HUES6 (cell line): ENCODE results near the gene OR6J1.
"Not testable (repeated sequence)": the region's sequence is repeated elsewhere in the genome, so short reads cannot be mapped to it uniquely, and the experiment has no call there.

Experiments
- H3K27ac ChIP-seq: 2 replicates; pipeline ENCODE4 v1.7.0; 2013; ENCODE audit warnings: low read depth, mild to moderate bottlenecking, low read length, inconsistent platforms
- H3K27me3 ChIP-seq: 2 replicates; pipeline ENCODE4 v1.6.1; 2013; ENCODE audit warnings: low read length; ENCODE audit not compliant: control insufficient read depth, insufficient read depth
- H3K36me3 ChIP-seq: 2 replicates; pipeline ENCODE4 v1.6.1; 2013; ENCODE audit warnings: low read length; ENCODE audit not compliant: control insufficient read depth, insufficient read depth
- H3K4me1 ChIP-seq: 2 replicates; pipeline ENCODE4 v1.6.1; 2013; ENCODE audit warnings: low read length; ENCODE audit not compliant: control insufficient read depth, insufficient read depth
- H3K4me3 ChIP-seq: 2 replicates; pipeline ENCODE4 v1.5.1; 2013; ENCODE audit warnings: low read depth, low read length
- H3K9ac ChIP-seq: one replicate; pipeline ENCODE4 v1.6.1; 2013; ENCODE audit warnings: mild to moderate bottlenecking, low read length
- H3K9me3 ChIP-seq: 2 replicates; pipeline ENCODE4 v1.6.1; 2013; ENCODE audit warnings: low read depth, low read length; ENCODE audit not compliant: control insufficient read depth, insufficient read depth

Gene OR6J1

GRCh38 chr14:22593601-22594000, 50.6 kb downstream of the OR6J1 start:
- no peak overlapping the region for H3K27ac ChIP-seq
- H3K27me3 ChIP-seq = no peaks in the 10 kb centered on the region
- H3K9me3 ChIP-seq = no peaks in the 10 kb centered on the region
- H3K9ac ChIP-seq = no peak overlapping the region
- H3K36me3 ChIP-seq = no peaks in the 10 kb centered on the region
- H3K4me1 ChIP-seq = peaks cover 20% of the 10 kb centered on the region
- H3K4me3 ChIP-seq = no peak overlapping the region

GRCh38 chr14:22593189-22593588, 51.0 kb downstream of the OR6J1 start:
- no peak overlapping the region for H3K9ac ChIP-seq
- H3K36me3 ChIP-seq = no peaks in the 10 kb centered on the region
- H3K4me1 ChIP-seq = peaks cover 21% of the 10 kb centered on the region
- H3K9me3 ChIP-seq = no peaks in the 10 kb centered on the region
- H3K27ac ChIP-seq = no peak overlapping the region
- no peaks in the 10 kb centered on the region for H3K27me3 ChIP-seq
- H3K4me3 ChIP-seq = no peak overlapping the region

GRCh38 chr14:22589096-22589839, 54.9 kb downstream of the OR6J1 start, which contains the start of gene DAD1:
DAD1 (minus strand) TSS chr14:22589224; CDS start chr14:22589157, 67 bp downstream.
- no peaks in the 10 kb centered on the region for H3K9me3 ChIP-seq
- peaks cover 5% of the 10 kb centered on the region for H3K36me3 ChIP-seq
- peaks cover 17% of the 10 kb centered on the region for H3K4me1 ChIP-seq
- H3K27me3 ChIP-seq = no peaks in the 10 kb centered on the region
- H3K4me3 ChIP-seq = peak within 1 kb of the TSS; percentile 89
- H3K27ac ChIP-seq = peak within 1 kb of the TSS; percentile 30; the same call in 1 of the 2 replicates
- H3K9ac ChIP-seq = peak within 1 kb of the TSS; percentile 85

- Histone ChIP-seq H3K9ac (peak overlapping the region; percentile 85), H3K27ac (peak overlapping the region; percentile 30; the same call in 1 of the 2 replicates), H3K27me3 (no peaks in the 10 kb centered on the region), H3K4me3 (peak overlapping the region; percentile 89), H3K36me3 (peaks cover 11% of the 10 kb centered on the region), H3K4me1 (peaks cover 17% of the 10 kb centered on the region), H3K9me3 (no peaks in the 10 kb centered on the region)
Measured at GRCh38 chr14:22588526-22589095, 55.5 kb downstream of the OR6J1 start.

- H3K36me3 ChIP-seq = peaks cover 11% of the 10 kb centered on the region
- H3K9ac ChIP-seq = peak overlapping the region; percentile 85
- peak overlapping the region; percentile 89 for H3K4me3 ChIP-seq
- not testable (repeated sequence) for H3K9me3 ChIP-seq, H3K27me3 ChIP-seq
- H3K4me1 ChIP-seq = peaks cover 14% of the 10 kb centered on the region
- H3K27ac ChIP-seq = peak overlapping the region; percentile 30; the same call in 1 of the 2 replicates
Measured at GRCh38 chr14:22587677-22588422, 56.3 kb downstream of the OR6J1 start.

GRCh38 chr14:22587247-22587646, 56.9 kb downstream of the OR6J1 start:
- H3K36me3 ChIP-seq = peaks cover 11% of the 10 kb centered on the region
- H3K27ac ChIP-seq = no peak overlapping the region
- H3K9ac ChIP-seq = no peak overlapping the region
- no peak overlapping the region for H3K4me3 ChIP-seq
- H3K27me3 ChIP-seq = no peaks in the 10 kb centered on the region
- no peaks in the 10 kb centered on the region for H3K9me3 ChIP-seq
- peaks cover 9% of the 10 kb centered on the region for H3K4me1 ChIP-seq

GRCh38 chr14:22583994-22584393, 60.2 kb downstream of the OR6J1 start:
- Histone ChIP-seq H3K36me3 (peaks cover 11% of the 10 kb centered on the region), H3K27me3 (no peaks in the 10 kb centered on the region), H3K9ac (no peak overlapping the region), H3K9me3 (no peaks in the 10 kb centered on the region), H3K27ac (no peak overlapping the region), H3K4me1 (peaks cover 5% of the 10 kb centered on the region; the same call in 1 of the 2 replicates), H3K4me3 (no peak overlapping the region)
